K562 (cell line): Measurements from ENCODE around the gene SHISA5. TPM values are rescaled to one million over a fixed set of nuclear protein-coding genes. Genes with fewer than 3 reads are reported as not detected.

Source experiments
- ATAC-seq: fragments of 200-7000 bp; cut with Tn5 transposase; 3 replicates; pipeline ENCODE4 v1.9.1; 2020; ENCODE audit warnings: moderate library complexity
- BruUV-seq: library from RNA; stranded (reverse); fragments of 400-500 nt; replicated peaks from 2 replicates; lab custom pipeline; 2021; lab: Mats Ljungman, UMichigan
- CTCF ChIA-PET: fragments of 300-600 bp; formaldehyde crosslinking; extraction: SDS; loops from one replicate; lab custom pipeline; 2021; ENCODE audit warnings: low intra/inter-chr PET ratio; lab: Yijun Ruan, JAX
- POLR2A ChIA-PET: fragments of 300-600, 350-650 bp; sonication (Branson Sonifier 250); formaldehyde crosslinking; extraction: SDS; loops from one replicate; lab custom pipeline; 2021; ENCODE audit warnings: antibody characterized with exemption, inconsistent platforms; lab: Yijun Ruan, JAX
- DNase-seq, 4 experiments: peaks; one replicate each; pipeline versions ENCODE4 v3.0.0 to v3.0.0-alpha.2; 2011 to 2018; ENCODE audit warnings: low spot score in 3 of 4, mixed read lengths in 3 of 4; ENCODE audit errors: extremely low read depth in 1 of 4
- FAIRE-seq: peaks from 2 replicates; lab custom pipeline; 2011; peaks lifted over from hg19 to GRCh38; lab: Jason Lieb, UNC
- H2AFZ ChIP-seq: 2 replicates; pipeline ENCODE4 v1.6.0; 2011; ENCODE audit warnings: low read depth, low read length, control low read depth, inconsistent platforms
- H3K27ac ChIP-seq: fragments of 200-600 bp; 3 replicates; pipeline ENCODE4 v1.8.0; 2011; ENCODE audit warnings: low read depth, mild to moderate bottlenecking, control low read depth, inconsistent platforms, low read length, moderate library complexity, mixed read lengths; ENCODE audit errors: extremely low read depth
- H3K27me3 ChIP-seq, 2 experiments: fragments of 300-600 bp in 1 of 2; 2 replicates in 1 of 2; 3 replicates in 1 of 2; pipeline versions ENCODE4 v1.6.0 to v1.8.0; 2011; ENCODE audit warnings: inconsistent platforms in 2 of 2, low read length in 2 of 2, mild to moderate bottlenecking in 1 of 2, mixed read lengths in 1 of 2, moderate library complexity in 1 of 2; ENCODE audit not compliant: control insufficient read depth in 2 of 2, insufficient read depth in 2 of 2
- H3K36me3 ChIP-seq: fragments of 300-600 bp; 3 replicates; pipeline ENCODE4 v1.8.0; 2011; ENCODE audit warnings: mild to moderate bottlenecking, low read length, inconsistent platforms; ENCODE audit not compliant: control insufficient read depth, insufficient read depth
- H3K4me1 ChIP-seq, 2 experiments: fragments of 200-600 bp in 1 of 2; replicated peaks in 1 of 2; 2 replicates in 1 of 2; 3 replicates in 1 of 2; pipeline versions ENCODE4 v1.5.1 to v1.8.0; 2011; ENCODE audit warnings: inconsistent platforms in 2 of 2, low read length in 2 of 2, mild to moderate bottlenecking in 1 of 2, mixed read lengths in 1 of 2, moderate library complexity in 1 of 2; ENCODE audit not compliant: control insufficient read depth in 2 of 2, insufficient read depth in 2 of 2
- H3K4me2 ChIP-seq: 2 replicates; pipeline ENCODE4 v1.6.1; 2011; ENCODE audit warnings: low read length, control low read depth, inconsistent platforms, mixed read lengths; ENCODE audit not compliant: insufficient read depth
- H3K4me3 ChIP-seq: fragments of 200-600 bp; sonication (generic), shearing (Covaris generic); 2 replicates; pipeline ENCODE4 v1.5.1; 2016; ENCODE audit warnings: control low read depth, inconsistent platforms
- H3K79me2 ChIP-seq: fragments of 200-600 bp; 3 replicates; pipeline ENCODE4 v1.8.0; 2011; ENCODE audit warnings: low read length, inconsistent platforms; ENCODE audit not compliant: control insufficient read depth, insufficient read depth
- H3K9ac ChIP-seq, 2 experiments: 2 replicates each; pipeline versions ENCODE4 v1.6.0 to v1.6.1; 2011; ENCODE audit warnings: low read depth in 2 of 2, low read length in 2 of 2, control low read depth in 1 of 2, inconsistent platforms in 1 of 2, mild to moderate bottlenecking in 1 of 2, mixed read lengths in 1 of 2; ENCODE audit not compliant: insufficient read depth in 1 of 2
- H3K9me1 ChIP-seq: one replicate; pipeline ENCODE4 v1.6.0; 2011; ENCODE audit warnings: inconsistent platforms, mild to moderate bottlenecking, low read length, moderate library complexity; ENCODE audit not compliant: control insufficient read depth, insufficient read depth
- H3K9me3 ChIP-seq: replicated peaks from 2 replicates; pipeline ENCODE4 v1.5.1; 2011; ENCODE audit warnings: low read depth, low read length, inconsistent platforms; ENCODE audit not compliant: control insufficient read depth, insufficient read depth
- H4K20me1 ChIP-seq: replicated peaks from 2 replicates; pipeline ENCODE4 v1.6.1; 2011; ENCODE audit warnings: low read length, inconsistent platforms, mixed read lengths; ENCODE audit not compliant: control insufficient read depth, insufficient read depth
- DACH1 ChIP-seq: fragments of 450-650 bp; IDR thresholded peaks from 2 replicates; pipeline ENCODE4 v1.6.1; 2018; ENCODE audit not compliant: partially characterized antibody
- HMGN3 ChIP-seq: IDR thresholded peaks from 2 replicates; pipeline ENCODE4 v1.6.1; 2011; ENCODE audit warnings: borderline replicate concordance, low read depth, mild to moderate bottlenecking, mixed read lengths, low read length; ENCODE audit not compliant: insufficient read length; ENCODE audit errors: extremely low read depth
- JUN ChIP-seq, 2 experiments: sonication (generic) in 1 of 2; formaldehyde crosslinking in 1 of 2; IDR thresholded peaks; 2 replicates each; pipeline versions ENCODE4 v1.6.1 to v1.8.0; 2012 to 2022; ENCODE audit warnings: borderline replicate concordance in 2 of 2, mild to moderate bottlenecking in 2 of 2, improper control_type of control experiment in 1 of 2, low read depth in 1 of 2, low read length in 1 of 2, missing genetic modification reagents in 1 of 2
- MTA3 ChIP-seq: fragments of 450-650 bp; formaldehyde crosslinking; IDR thresholded peaks from 2 replicates; pipeline ENCODE4 v1.6.1; 2017; ENCODE audit warnings: mild to moderate bottlenecking, borderline replicate concordance
- NR2F6 ChIP-seq: fragments of 450-650 bp; formaldehyde crosslinking; IDR thresholded peaks from 2 replicates; pipeline ENCODE4 v1.4.0; 2020; ENCODE audit warnings: mild to moderate bottlenecking
- PRPF4 ChIP-seq: fragments of 200-400 bp; formaldehyde crosslinking; IDR thresholded peaks from one replicate; pipeline ENCODE4 v1.6.1; 2017; ENCODE audit warnings: low read length, low read depth, mild to moderate bottlenecking; ENCODE audit not compliant: insufficient read depth, poor library complexity, severe bottlenecking
- PTTG1 ChIP-seq: fragments of 450-650 bp; IDR thresholded peaks from 2 replicates; pipeline ENCODE4 v1.6.1; 2016; ENCODE audit warnings: low read depth, mild to moderate bottlenecking, missing genetic modification characterization, missing compliant biosample characterization
- ZBTB8A ChIP-seq: fragments of 450-650 bp; IDR thresholded peaks from 2 replicates; pipeline ENCODE4 v1.6.1; 2018; ENCODE audit warnings: mild to moderate bottlenecking, moderate library complexity; ENCODE audit not compliant: partially characterized antibody
- WGBS: fragments of 100-300 bp; shearing (Covaris generic); methylation state at CpG from one replicate; pipeline ENCODE4 v1.1.6; 2016; ENCODE audit warnings: low coverage, mixed read lengths; ENCODE audit not compliant: insufficient coverage; ENCODE audit errors: missing lambda C conversion rate; 5-methylcytosine and 5-hydroxymethylcytosine counted together
- in situ Hi-C: fragments of 300-500 bp; cut with MboI; formaldehyde crosslinking; loops from 4 replicates; pipeline ENCODE4 v1.15.0; 2018; ENCODE audit warnings: inconsistent platforms, mixed read lengths
- intact Hi-C: fragments of 100-400 bp; cut with micrococcal nuclease; formaldehyde crosslinking; loops from 2 replicates; pipeline ENCODE4 v1.14.2; 2022
- polyA plus RNA-seq, 8 experiments: library from polyadenylated mRNA; depleted of rRNA in 4 of 8; stranded (reverse) in 5 of 8; unstranded in 3 of 8; fragments of >200 nt; fragmentation: Nextera tagmentation in 2 of 8; fragmentation: Illumina TruSeq in 1 of 8; extraction: Ambion mirVana in 2 of 8; extraction: Trizol in 1 of 8; gene quantifications; 2 replicates each; pipeline versions ENCODE4 v1.2.1 to v1.2.3, GENCODE V29; 2011 to 2014; ENCODE audit warnings: inconsistent platforms in 1 of 8, missing spikeins in 1 of 8
- total RNA-seq, 7 experiments: library from RNA; depleted of rRNA in 6 of 7; stranded (reverse); fragments of >200 nt in 6 of 7; fragmentation: Illumina TruSeq in 2 of 7; extraction: Trizol in 2 of 7; gene quantifications; 2 replicates each; pipeline versions ENCODE4 v1.2.1 to v1.2.3, GENCODE V29; 2011 to 2021; ENCODE audit warnings: low replicate concordance in 1 of 7

The SHISA5 gene
- total and polyA plus RNA-seq, 9 of the 15 experiments (the other 6 are each of a cell fraction or from before 2014, with no cell fraction given): 8.4 to 85.8 (median 56.1) TPM

- TF ChIP-seq MTA3 (peak; percentile 74; the same call in 1 of the 2 replicates), PRPF4 (peak; percentile 41), NR2F6 (CRISPR knock-in tag) (no peak), DACH1 (peak; percentile 48), HMGN3 (peak; percentile 82), ZBTB8A (no peak)
These were observed 57.4 kb downstream of the SHISA5 start, which contains the start of gene ATRIP (continued) for GRCh38 chr3:48446425-48447193.

DNA sequence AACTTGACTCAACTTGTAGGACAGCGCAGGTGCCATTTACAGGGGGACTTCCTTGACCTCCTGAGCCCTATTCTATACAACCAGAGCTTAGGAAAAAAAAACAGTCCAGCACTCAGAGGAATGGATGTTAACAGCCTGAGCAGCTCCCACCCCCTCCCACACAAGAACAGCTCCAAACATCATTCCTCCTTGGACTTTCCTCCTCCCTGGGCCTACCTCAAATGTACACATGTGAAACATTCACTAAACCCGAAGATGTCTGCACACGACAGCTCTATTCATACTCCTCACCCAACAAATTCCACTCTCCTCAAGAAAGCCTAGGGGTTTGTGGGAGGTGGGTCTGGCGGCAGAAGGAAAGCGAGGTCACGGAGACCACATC is 57.9 kb downstream of the SHISA5 start:
- H3K9ac ChIP-seq: peak overlapping the region; percentile 83 to 93
- in situ Hi-C loops (no loop called here), intact Hi-C loops (loop anchor here (1.0 kb wide), 1 partner anchor 109 kb away; no protein-coding TSS in a partner anchor)
- no peaks in the 10 kb centered on the region for H3K9me3 ChIP-seq
- no peak for FAIRE-seq
- H3K4me1 ChIP-seq: peaks cover 5 to 18% of the 10 kb centered on the region in 2 experiments; a peak in 4 of 5 replicates
- no peak for DNase-seq
- TSS peak; percentile 89 for BruUV-seq
- ChIA-PET POLR2A (interaction anchor here (0.6 to 2.8 kb wide), 12 partner anchors 8 to 577 kb away, joined by 3 to 21 read pairs (median 4); partner anchors contain the start of gene CDC25A), CTCF (no interaction called here)
- H4K20me1 ChIP-seq: no peaks in the 10 kb centered on the region
- peaks cover 40% of the 10 kb centered on the region; the same call in 2 of the 3 replicates for H3K36me3 ChIP-seq
- 10% methylated on average over 5 of the region's 6 CpGs for WGBS
- H3K79me2 ChIP-seq: peaks cover 45% of the 10 kb centered on the region
- TF ChIP-seq JUN (IDR thresholded peaks at IDR 0.05; ENCODE audit: borderline replicate concordance, low read depth, low read length): 0 out of 2 replicates have a peak, but pooled peaks have one; percentile 1
- TF ChIP-seq JUN (CRISPR knock-in tag; IDR thresholded peaks at IDR 0.05; ENCODE audit: borderline replicate concordance): no peak
- no peak for TF ChIP-seq PTTG1
- H3K4me3 ChIP-seq: peak overlapping the region; percentile 88
- H3K27ac ChIP-seq: peak overlapping the region; percentile 88; the same call in 1 of the 3 replicates
- no peaks in the 10 kb centered on the region for H3K9me1 ChIP-seq
- H2AFZ ChIP-seq: peak overlapping the region; percentile 83
- no peak; the same call in 2 of the 3 replicates for ATAC-seq
- H3K27me3 ChIP-seq: no peaks in the 10 kb centered on the region
- H3K4me2 ChIP-seq: peak overlapping the region; percentile 91
